Measurements from ENCODE around the gene MTLN. TPM values are rescaled to one million over a fixed set of nuclear protein-coding genes. Genes with fewer than 3 reads are reported as not detected.

The MTLN gene
- total and polyA plus RNA-seq, 2 of the 13 experiments (the other 11 are each of a cell fraction or from before 2014, with no cell fraction given), result 37.1 to 50.4 TPM

DNA sequence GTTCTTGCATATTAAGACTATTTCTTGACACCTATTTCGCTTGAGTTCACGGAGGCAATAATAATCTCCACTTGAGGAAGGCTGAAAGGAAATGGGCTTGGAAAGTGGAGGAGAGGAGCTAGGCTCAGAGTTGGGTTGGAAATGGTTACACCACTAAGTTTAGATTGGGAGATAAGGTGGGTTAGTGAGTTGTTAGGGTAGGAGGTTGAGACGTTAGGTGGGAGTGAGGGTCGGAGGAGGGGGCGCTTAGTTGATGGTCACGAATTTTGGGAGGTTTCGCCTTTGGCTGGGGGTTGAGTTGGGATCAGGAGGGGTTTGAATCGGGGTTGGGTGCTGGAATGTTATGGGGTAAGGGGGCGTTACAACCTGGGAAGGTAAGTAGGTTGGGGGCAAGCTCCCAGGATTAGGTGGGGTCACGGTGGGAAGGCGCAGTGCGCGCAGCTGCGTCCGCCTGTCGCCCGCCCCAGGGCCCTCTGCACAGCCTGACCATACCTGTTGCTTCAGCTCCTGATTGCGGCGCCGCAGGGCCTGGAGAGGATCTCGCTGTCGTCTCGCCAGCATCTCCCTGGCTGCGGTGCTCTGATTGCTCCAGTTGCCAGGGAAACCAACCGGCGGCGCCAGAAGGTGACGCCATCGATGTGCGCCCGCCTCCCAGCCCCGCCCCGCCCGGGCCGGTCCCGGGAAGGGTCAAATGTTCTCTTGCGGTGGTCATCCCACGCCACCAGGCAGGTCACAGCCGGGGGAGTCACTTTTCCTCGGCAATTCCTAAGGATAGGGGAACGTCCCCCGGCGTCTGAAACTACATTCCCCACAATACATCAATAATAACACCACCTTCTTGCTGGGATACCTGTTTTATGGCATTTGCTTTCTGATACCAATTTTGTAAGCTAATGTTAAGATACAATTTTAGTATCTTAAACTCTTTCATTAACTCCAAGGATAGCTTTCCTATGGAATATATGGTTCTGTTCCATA, 7.7 kb downstream of the MTLN start, which contains the start of gene NPHP1 (continued):
- peak; percentile 64; the same call in 1 of the 2 replicates for TF ChIP-seq ZHX1 (CRISPR knock-in tag; IDR thresholded peaks at IDR 0.05; ENCODE audit: low read depth)
- TF ChIP-seq, protein P1, sequence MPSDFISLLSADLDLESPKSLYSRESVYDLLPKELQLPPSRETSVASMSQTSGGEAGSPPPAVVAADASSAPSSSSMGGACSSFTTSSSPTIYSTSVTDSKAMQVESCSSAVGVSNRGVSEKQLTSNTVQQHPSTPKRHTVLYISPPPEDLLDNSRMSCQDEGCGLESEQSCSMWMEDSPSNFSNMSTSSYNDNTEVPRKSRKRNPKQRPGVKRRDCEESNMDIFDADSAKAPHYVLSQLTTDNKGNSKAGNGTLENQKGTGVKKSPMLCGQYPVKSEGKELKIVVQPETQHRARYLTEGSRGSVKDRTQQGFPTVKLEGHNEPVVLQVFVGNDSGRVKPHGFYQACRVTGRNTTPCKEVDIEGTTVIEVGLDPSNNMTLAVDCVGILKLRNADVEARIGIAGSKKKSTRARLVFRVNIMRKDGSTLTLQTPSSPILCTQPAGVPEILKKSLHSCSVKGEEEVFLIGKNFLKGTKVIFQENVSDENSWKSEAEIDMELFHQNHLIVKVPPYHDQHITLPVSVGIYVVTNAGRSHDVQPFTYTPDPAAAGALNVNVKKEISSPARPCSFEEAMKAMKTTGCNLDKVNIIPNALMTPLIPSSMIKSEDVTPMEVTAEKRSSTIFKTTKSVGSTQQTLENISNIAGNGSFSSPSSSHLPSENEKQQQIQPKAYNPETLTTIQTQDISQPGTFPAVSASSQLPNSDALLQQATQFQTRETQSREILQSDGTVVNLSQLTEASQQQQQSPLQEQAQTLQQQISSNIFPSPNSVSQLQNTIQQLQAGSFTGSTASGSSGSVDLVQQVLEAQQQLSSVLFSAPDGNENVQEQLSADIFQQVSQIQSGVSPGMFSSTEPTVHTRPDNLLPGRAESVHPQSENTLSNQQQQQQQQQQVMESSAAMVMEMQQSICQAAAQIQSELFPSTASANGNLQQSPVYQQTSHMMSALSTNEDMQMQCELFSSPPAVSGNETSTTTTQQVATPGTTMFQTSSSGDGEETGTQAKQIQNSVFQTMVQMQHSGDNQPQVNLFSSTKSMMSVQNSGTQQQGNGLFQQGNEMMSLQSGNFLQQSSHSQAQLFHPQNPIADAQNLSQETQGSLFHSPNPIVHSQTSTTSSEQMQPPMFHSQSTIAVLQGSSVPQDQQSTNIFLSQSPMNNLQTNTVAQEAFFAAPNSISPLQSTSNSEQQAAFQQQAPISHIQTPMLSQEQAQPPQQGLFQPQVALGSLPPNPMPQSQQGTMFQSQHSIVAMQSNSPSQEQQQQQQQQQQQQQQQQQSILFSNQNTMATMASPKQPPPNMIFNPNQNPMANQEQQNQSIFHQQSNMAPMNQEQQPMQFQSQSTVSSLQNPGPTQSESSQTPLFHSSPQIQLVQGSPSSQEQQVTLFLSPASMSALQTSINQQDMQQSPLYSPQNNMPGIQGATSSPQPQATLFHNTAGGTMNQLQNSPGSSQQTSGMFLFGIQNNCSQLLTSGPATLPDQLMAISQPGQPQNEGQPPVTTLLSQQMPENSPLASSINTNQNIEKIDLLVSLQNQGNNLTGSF (CRISPR knock-in tag; IDR thresholded peaks at IDR 0.05), result peak; percentile 75; the same call in 1 of the 2 replicates
- TF ChIP-seq ERF (CRISPR knock-in tag; IDR thresholded peaks at IDR 0.05), result peak; percentile 74
- TF ChIP-seq ZNF619 (CRISPR knock-in tag; IDR thresholded peaks at IDR 0.05), result peak; percentile 90; the same call in 1 of the 2 replicates
- peak; percentile 60; the same call in 1 of the 2 replicates for TF ChIP-seq YEATS4 (CRISPR knock-in tag; IDR thresholded peaks at IDR 0.05; ENCODE audit: borderline replicate concordance)
- TF ChIP-seq KLF11 (CRISPR knock-in tag; IDR thresholded peaks at IDR 0.05), result no peak
- no peak for TF ChIP-seq LCORL (IDR thresholded peaks at IDR 0.05)
- TF ChIP-seq LCORL (CRISPR knock-in tag; IDR thresholded peaks at IDR 0.05), result peak; percentile 50; the same call in 1 of the 2 replicates
- TF ChIP-seq NCOA2 (CRISPR knock-in tag; IDR thresholded peaks at IDR 0.05), result 0 out of 2 replicates have a peak, but pooled peaks have one; percentile 14
- TF ChIP-seq, protein P2, sequence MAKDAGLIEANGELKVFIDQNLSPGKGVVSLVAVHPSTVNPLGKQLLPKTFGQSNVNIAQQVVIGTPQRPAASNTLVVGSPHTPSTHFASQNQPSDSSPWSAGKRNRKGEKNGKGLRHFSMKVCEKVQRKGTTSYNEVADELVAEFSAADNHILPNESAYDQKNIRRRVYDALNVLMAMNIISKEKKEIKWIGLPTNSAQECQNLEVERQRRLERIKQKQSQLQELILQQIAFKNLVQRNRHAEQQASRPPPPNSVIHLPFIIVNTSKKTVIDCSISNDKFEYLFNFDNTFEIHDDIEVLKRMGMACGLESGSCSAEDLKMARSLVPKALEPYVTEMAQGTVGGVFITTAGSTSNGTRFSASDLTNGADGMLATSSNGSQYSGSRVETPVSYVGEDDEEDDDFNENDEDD (CRISPR knock-in tag; IDR thresholded peaks at IDR 0.05; ENCODE audit: borderline replicate concordance), result peak; percentile 86
- TF ChIP-seq ZNF33B (CRISPR knock-in tag; IDR thresholded peaks at IDR 0.05), result no peak
- no peak for TF ChIP-seq ZSCAN25 (CRISPR knock-in tag; IDR thresholded peaks at IDR 0.05)
- TF ChIP-seq, protein P3, sequence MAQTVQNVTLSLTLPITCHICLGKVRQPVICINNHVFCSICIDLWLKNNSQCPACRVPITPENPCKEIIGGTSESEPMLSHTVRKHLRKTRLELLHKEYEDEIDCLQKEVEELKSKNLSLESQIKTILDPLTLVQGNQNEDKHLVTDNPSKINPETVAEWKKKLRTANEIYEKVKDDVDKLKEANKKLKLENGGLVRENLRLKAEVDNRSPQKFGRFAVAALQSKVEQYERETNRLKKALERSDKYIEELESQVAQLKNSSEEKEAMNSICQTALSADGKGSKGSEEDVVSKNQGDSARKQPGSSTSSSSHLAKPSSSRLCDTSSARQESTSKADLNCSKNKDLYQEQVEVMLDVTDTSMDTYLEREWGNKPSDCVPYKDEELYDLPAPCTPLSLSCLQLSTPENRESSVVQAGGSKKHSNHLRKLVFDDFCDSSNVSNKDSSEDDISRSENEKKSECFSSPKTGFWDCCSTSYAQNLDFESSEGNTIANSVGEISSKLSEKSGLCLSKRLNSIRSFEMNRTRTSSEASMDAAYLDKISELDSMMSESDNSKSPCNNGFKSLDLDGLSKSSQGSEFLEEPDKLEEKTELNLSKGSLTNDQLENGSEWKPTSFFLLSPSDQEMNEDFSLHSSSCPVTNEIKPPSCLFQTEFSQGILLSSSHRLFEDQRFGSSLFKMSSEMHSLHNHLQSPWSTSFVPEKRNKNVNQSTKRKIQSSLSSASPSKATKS (CRISPR knock-in tag; IDR thresholded peaks at IDR 0.05), result no peak
- TF ChIP-seq NFIC (IDR thresholded peaks at IDR 0.05; ENCODE audit: low read length), result no peak
- TF ChIP-seq ZNF709 (CRISPR knock-in tag; IDR thresholded peaks at IDR 0.05), result 0 out of 2 replicates have a peak, but pooled peaks have one; percentile 63
- TF ChIP-seq GFI1 (CRISPR knock-in tag; IDR thresholded peaks at IDR 0.05; ENCODE audit: borderline replicate concordance), result peak; percentile 91
- TF ChIP-seq MIER3 (CRISPR knock-in tag; IDR thresholded peaks at IDR 0.05; ENCODE audit: borderline replicate concordance), result 0 out of 2 replicates have a peak, but pooled peaks have one; percentile 45

Data from HepG2 (cell line).